H1 (cell line): ENCODE measurements around the gene MKRN2OS. TPM values are rescaled to one million over a fixed set of nuclear protein-coding genes. Genes with fewer than 3 reads are reported as not detected.

Experiments used
- EZH2 ChIP-seq: fragments of 200-600 bp; sonication (generic); IDR thresholded peaks from 2 replicates; pipeline ENCODE4 v1.7.1; 2012; ENCODE audit warnings: low read depth, mild to moderate bottlenecking, moderate library complexity, low read length, inconsistent platforms; ENCODE audit not compliant: severe bottlenecking
- POLR2A ChIP-seq, 2 experiments: IDR thresholded peaks; 1 replicate in 1 of 2; 2 replicates in 1 of 2; pipeline ENCODE4 v1.6.1; 2011; ENCODE audit warnings: low read depth in 2 of 2, low read length in 2 of 2, mild to moderate bottlenecking in 2 of 2; ENCODE audit errors: control extremely low read depth in 1 of 2
- TEAD4 ChIP-seq: IDR thresholded peaks from 2 replicates; pipeline ENCODE4 v1.6.1; 2012; ENCODE audit warnings: low read depth, low read length, inconsistent platforms, mixed read lengths
- polyA plus RNA-seq, 7 experiments: library from polyadenylated mRNA; depleted of rRNA in 3 of 7; stranded (reverse) in 5 of 7; unstranded in 2 of 7; fragments of >200 nt in 5 of 7; fragments of 200-250 nt in 2 of 7; gene quantifications; 1 replicate in 5 of 7; 2 replicates in 1 of 7; 4 replicates in 1 of 7; pipeline versions ENCODE4 v1.2.1 to v1.2.3, GENCODE V29; 2011 to 2013; ENCODE audit warnings: missing spikeins in 2 of 7, mixed read lengths in 2 of 7
- total RNA-seq: library from RNA; stranded (reverse); fragmentation: NEBNext Ultra II Directional; extraction: Animal tissue kit (Norgen Biotek cat#: 25700); gene quantifications from 2 replicates; pipeline ENCODE4 v1.2.1, GENCODE V29; 2021
- TF ChIP-seq, protein P1 (sequence below): fragments of 300-600 bp; sonication (generic); IDR thresholded peaks from 2 replicates; pipeline ENCODE4 v1.7.1; 2012; ENCODE audit warnings: low read length, moderate library complexity, mild to moderate bottlenecking, inconsistent platforms; ENCODE audit not compliant: insufficient replicate concordance

Gene MKRN2OS
- total and polyA plus RNA-seq, 2 of the 8 experiments (the other 6 are each of a cell fraction or from before 2014, with no cell fraction given), result 0.15 to 0.41 TPM

GRCh38 chr3:12503126-12503957 lies 42.0 kb downstream of the MKRN2OS start (continued):
- TF ChIP-seq TEAD4, result no peak
- no peak for TF ChIP-seq EZH2
- no peak for TF ChIP-seq POLR2A (IDR thresholded peaks at IDR 0.05; ENCODE audit: control extremely low read depth in 1 of 2, low read depth in 2 of 2, low read length in 2 of 2)
- TF ChIP-seq, protein P1, sequence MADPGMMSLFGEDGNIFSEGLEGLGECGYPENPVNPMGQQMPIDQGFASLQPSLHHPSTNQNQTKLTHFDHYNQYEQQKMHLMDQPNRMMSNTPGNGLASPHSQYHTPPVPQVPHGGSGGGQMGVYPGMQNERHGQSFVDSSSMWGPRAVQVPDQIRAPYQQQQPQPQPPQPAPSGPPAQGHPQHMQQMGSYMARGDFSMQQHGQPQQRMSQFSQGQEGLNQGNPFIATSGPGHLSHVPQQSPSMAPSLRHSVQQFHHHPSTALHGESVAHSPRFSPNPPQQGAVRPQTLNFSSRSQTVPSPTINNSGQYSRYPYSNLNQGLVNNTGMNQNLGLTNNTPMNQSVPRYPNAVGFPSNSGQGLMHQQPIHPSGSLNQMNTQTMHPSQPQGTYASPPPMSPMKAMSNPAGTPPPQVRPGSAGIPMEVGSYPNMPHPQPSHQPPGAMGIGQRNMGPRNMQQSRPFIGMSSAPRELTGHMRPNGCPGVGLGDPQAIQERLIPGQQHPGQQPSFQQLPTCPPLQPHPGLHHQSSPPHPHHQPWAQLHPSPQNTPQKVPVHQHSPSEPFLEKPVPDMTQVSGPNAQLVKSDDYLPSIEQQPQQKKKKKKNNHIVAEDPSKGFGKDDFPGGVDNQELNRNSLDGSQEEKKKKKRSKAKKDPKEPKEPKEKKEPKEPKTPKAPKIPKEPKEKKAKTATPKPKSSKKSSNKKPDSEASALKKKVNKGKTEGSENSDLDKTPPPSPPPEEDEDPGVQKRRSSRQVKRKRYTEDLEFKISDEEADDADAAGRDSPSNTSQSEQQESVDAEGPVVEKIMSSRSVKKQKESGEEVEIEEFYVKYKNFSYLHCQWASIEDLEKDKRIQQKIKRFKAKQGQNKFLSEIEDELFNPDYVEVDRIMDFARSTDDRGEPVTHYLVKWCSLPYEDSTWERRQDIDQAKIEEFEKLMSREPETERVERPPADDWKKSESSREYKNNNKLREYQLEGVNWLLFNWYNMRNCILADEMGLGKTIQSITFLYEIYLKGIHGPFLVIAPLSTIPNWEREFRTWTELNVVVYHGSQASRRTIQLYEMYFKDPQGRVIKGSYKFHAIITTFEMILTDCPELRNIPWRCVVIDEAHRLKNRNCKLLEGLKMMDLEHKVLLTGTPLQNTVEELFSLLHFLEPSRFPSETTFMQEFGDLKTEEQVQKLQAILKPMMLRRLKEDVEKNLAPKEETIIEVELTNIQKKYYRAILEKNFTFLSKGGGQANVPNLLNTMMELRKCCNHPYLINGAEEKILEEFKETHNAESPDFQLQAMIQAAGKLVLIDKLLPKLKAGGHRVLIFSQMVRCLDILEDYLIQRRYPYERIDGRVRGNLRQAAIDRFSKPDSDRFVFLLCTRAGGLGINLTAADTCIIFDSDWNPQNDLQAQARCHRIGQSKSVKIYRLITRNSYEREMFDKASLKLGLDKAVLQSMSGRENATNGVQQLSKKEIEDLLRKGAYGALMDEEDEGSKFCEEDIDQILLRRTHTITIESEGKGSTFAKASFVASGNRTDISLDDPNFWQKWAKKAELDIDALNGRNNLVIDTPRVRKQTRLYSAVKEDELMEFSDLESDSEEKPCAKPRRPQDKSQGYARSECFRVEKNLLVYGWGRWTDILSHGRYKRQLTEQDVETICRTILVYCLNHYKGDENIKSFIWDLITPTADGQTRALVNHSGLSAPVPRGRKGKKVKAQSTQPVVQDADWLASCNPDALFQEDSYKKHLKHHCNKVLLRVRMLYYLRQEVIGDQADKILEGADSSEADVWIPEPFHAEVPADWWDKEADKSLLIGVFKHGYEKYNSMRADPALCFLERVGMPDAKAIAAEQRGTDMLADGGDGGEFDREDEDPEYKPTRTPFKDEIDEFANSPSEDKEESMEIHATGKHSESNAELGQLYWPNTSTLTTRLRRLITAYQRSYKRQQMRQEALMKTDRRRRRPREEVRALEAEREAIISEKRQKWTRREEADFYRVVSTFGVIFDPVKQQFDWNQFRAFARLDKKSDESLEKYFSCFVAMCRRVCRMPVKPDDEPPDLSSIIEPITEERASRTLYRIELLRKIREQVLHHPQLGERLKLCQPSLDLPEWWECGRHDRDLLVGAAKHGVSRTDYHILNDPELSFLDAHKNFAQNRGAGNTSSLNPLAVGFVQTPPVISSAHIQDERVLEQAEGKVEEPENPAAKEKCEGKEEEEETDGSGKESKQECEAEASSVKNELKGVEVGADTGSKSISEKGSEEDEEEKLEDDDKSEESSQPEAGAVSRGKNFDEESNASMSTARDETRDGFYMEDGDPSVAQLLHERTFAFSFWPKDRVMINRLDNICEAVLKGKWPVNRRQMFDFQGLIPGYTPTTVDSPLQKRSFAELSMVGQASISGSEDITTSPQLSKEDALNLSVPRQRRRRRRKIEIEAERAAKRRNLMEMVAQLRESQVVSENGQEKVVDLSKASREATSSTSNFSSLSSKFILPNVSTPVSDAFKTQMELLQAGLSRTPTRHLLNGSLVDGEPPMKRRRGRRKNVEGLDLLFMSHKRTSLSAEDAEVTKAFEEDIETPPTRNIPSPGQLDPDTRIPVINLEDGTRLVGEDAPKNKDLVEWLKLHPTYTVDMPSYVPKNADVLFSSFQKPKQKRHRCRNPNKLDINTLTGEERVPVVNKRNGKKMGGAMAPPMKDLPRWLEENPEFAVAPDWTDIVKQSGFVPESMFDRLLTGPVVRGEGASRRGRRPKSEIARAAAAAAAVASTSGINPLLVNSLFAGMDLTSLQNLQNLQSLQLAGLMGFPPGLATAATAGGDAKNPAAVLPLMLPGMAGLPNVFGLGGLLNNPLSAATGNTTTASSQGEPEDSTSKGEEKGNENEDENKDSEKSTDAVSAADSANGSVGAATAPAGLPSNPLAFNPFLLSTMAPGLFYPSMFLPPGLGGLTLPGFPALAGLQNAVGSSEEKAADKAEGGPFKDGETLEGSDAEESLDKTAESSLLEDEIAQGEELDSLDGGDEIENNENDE, result no peak
